Posterior cingulate gyrus (tissue), 11 donors: ENCODE measurements around the gene PLEKHM3.

Experiments used
- DNase-seq, 10 donors: peaks; one replicate each; pipeline versions ENCODE4 v3.0.0 to v3.0.0-alpha.2; 2020 to 2021; ENCODE audit warnings: mixed read lengths in 3 of 10
- intact Hi-C: fragments of 100-400 bp; cut with DNase I; formaldehyde crosslinking; loops from one replicate; pipeline ENCODE4 v1.15.1; 2023

PLEKHM3 gene

GRCh38 chr2:207995887-207996286 is 29.4 kb downstream of the PLEKHM3 start:
- DNase-seq, result no peak

DNA sequence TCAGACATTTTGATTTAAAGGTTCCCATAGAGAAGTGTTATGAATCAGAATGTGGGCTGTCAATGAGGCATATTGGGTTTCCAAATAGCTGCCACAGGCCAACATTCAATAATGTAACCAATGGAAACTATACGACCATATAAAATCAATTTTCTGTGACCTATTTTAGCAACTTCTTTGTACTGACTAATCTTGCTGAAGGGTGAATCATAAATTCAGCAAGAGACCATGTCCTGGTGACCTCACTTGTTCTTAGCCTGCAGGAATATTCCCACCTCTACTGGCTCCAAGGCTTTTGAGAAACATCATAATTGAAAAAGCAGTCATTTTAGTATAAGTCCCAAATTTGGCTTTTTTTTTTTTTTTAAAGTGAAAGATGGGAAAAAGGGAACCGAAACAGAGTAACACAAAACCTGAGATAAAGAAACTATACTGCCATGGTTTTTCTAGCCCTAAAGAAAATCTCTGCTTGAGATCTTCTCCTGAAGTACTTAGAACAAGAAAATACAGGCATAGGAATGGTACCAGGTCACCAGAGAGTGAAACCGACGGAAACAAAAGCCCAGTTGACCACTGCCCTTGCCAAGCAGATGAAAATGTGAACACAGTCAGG is 32.1 kb downstream of the PLEKHM3 start:
- intact Hi-C loops, result no loop called here
- DNase-seq, result no peak

More at GRCh38 chr2:207995887-207996286, 29.4 kb downstream of the PLEKHM3 start:
- intact Hi-C loops, result no loop called here

DNA sequence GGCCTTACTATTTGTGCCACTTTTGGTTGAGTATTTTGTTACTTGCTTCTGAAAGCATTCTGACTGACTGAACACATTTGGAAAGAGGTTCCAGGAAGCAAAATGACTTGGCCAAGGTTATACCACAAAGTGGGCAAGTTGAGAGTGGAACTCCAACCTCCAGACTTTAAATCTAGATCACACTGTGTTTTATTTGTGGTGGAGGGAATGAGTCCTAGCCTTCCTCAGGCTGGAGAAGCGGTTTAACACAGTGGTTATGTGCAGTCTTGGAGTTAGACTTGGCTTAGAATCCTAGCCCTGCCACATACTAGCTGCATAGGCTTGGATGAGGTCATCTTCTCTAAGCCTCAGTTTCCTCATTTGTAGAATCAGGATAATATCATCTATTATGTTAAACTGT is 33.4 kb downstream of the PLEKHM3 start:
- no peak for DNase-seq
- intact Hi-C loops, result no loop called here

DNA sequence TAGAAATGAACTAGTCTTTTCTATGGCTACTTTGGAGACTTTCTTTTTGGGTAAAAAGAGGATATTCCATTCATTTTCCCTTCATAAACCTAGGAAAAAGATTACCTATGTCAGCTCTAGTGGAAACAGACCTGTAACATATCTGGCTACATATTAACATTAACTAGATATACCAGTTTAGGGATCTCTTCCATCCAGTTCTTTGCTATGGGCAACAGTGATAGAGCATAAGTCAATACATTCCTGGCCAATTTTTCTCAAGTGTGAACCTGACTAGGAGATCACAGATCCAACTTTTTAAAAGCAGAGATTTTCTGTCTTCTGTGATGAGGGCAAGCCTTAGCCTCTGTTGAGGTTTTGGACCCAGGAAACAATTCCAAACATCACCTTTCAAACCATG is 34.5 kb downstream of the PLEKHM3 start:
- no peak for DNase-seq
- intact Hi-C loops, result no loop called here

- intact Hi-C loops, result no loop called here
- no peak for DNase-seq
These were observed 36.4 kb downstream of the PLEKHM3 start for GRCh38 chr2:207988975-207989374.

DNA sequence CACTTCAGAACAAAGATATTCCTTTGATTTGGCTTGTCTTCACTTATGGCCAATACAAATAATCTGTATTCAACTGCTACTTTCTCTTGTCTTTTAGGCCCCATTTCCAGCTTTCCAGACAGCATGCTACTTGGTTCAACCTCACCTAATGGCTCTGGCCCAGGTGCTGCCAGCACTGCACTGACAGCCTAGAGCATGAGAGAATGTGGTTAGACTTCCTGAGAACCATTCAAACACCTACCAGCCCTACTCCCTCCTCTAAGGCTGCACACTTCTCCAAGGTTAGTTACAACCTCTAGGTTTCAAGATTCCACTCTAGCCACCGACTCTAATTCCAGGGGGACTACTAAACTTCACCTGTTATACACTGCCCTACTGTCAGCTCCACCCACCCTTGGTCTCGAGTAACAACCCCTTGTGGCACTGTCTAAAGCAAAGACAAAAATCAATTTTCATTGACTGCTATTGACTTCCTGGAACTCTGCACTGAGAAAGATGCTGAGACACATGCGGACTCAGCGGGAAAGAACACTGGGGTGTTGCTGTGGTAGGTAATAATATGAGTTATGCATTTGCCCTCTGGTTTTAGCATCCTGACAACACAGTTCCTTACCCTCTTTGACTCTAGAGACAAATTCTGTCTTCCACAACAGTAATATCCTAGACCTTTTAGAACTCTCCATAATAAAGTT is 38.2 kb downstream of the PLEKHM3 start:
- no peak for DNase-seq
- intact Hi-C loops, result no loop called here

GRCh38 chr2:207984765-207985480 is 40.4 kb downstream of the PLEKHM3 start:
- no peak for DNase-seq
- intact Hi-C loops, result no loop called here

DNA sequence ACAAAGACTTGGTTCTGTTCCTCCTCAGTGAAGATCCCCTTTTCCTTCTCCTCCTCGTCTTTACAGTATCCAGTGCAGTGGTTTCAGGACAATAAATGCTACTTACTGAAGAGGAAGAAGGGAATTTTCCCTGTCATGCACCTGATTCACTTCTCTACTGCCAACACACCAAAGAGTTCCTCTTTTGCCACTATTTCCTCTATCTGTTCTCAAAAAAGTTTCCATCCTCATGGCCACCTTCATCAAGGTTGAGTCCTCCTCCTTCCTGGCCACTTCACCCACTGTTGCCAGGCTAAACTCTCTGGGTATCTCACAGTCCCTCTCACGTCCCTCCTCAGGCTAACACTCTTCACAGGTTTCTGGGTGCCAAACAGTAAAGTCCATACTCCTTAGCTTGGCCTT is 41.7 kb downstream of the PLEKHM3 start:
- intact Hi-C loops, result no loop called here
- no peak for DNase-seq

- intact Hi-C loops, result no loop called here
These were observed 47.0 kb downstream of the PLEKHM3 start for GRCh38 chr2:207978177-207978948.

DNA sequence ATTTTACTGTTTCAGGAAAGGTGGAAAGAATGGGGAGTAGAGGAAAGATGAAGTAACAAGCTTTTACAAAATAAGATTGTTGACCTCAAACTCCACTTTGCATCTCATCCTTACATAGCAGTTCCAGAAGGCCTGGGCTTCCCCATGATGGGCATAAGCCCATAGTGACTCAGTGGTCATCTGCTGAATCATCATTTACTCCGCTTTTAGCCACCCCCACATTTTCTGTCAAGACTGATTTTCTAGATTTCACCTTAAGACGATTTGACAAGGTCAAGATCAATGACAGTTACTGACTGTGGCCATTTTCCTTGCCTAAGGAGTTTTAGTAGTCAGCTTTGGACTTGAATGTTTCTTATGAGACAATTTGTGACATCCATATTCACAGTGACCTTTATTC is 49.4 kb downstream of the PLEKHM3 start:
- no peak for DNase-seq
- intact Hi-C loops, result no loop called here

More at GRCh38 chr2:207978177-207978948, 47.0 kb downstream of the PLEKHM3 start:
- DNase-seq, result no peak

- intact Hi-C loops, result loop anchor here (5.0 kb wide), 1 partner anchor 227 kb away; no protein-coding TSS in a partner anchor
- DNase-seq, result no peak
These were observed 51.1 kb downstream of the PLEKHM3 start for GRCh38 chr2:207974216-207974605.

GRCh38 chr2:207970826-207971180 is 54.5 kb downstream of the PLEKHM3 start:
- intact Hi-C loops, result loop anchor here (5.0 kb wide), 1 partner anchor 224 kb away; no protein-coding TSS in a partner anchor
- no peak for DNase-seq

- no peak for DNase-seq
- intact Hi-C loops, result loop anchor here (5.0 kb wide), 1 partner anchor 223 kb away; no protein-coding TSS in a partner anchor
These were observed 55.0 kb downstream of the PLEKHM3 start for GRCh38 chr2:207970147-207970825.

DNA sequence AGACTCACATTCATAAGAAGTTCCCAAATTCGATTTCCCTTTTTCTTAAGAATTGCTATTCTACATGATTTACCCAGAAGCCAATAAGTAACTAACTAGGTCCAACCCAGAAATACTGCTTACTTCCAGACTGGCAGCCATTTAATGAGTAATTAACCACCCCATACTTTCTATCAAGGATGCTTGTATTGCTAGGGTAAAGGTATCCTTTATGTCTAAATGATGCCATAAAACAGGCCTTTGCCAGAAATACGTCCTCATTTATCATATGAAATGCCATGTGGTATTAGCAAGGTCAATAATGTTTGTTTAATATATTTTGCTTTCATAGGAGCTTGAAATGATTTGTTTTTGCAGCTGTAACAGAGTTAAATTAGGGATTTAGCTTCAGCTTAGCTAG is 56.1 kb downstream of the PLEKHM3 start:
- intact Hi-C loops, result no loop called here
- no peak for DNase-seq

DNA sequence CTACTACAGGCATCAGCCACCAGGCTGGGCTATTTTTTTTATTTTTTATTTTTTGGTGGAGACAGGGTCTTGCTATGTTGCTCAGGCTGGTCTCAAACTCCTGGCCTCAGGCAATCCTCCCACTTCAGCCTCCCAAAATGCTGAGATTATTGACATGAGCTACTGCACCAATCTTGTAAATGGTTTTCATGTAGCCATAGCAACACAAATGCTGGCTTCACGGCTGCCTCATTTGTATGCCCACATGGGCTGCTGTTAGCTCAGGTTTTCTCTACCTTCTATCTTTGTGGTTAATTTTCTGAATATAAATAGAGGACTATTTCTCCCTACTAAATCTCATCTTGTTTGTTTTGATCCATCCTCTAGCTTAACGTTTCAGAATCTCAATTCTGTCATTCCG is 58.2 kb downstream of the PLEKHM3 start:
- intact Hi-C loops, result no loop called here
- DNase-seq, result no peak

- no peak for DNase-seq
- intact Hi-C loops, result no loop called here
These were observed 64.4 kb downstream of the PLEKHM3 start for GRCh38 chr2:207960911-207961310.

- DNase-seq, result no peak
- intact Hi-C loops, result no loop called here
These were observed 65.2 kb downstream of the PLEKHM3 start for GRCh38 chr2:207960090-207960489.

- intact Hi-C loops, result no loop called here
- no peak for DNase-seq
These were observed 68.6 kb downstream of the PLEKHM3 start for GRCh38 chr2:207956771-207957170.

GRCh38 chr2:207955456-207955855 is 69.9 kb downstream of the PLEKHM3 start:
- intact Hi-C loops, result no loop called here

DNA sequence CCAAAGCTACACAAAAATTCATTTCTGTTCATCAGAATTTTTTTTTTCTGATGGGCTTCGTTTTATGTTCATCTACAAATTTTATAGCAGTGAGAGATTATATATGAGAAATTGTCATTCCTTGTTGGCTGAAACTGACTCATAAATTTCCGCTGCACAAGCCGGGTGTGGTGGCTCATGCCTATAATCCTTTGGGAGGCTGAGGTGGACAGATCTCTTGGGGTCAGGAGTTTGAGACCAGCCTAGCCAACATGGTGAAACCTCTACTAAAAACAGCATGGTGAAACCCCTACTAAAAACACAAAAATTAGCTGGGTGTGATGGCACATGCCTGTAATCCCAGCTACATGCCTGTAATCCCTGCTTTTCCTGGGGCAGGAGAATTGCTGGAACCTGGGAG is 72.0 kb downstream of the PLEKHM3 start:
- no peak for DNase-seq
- intact Hi-C loops, result no loop called here

More at GRCh38 chr2:207955456-207955855, 69.9 kb downstream of the PLEKHM3 start:
- no peak for DNase-seq
